GM12878 (cell line): ENCODE results near the gene FN1. TPM values are rescaled to one million over a fixed set of nuclear protein-coding genes. Genes with fewer than 3 reads are reported as not detected.

Experiments
- ATAC-seq: fragments of 200-7000 bp; cut with Tn5 transposase; 3 replicates; pipeline ENCODE4 v1.9.1; 2020; ENCODE audit warnings: mild to moderate bottlenecking, moderate library complexity
- BruUV-seq: library from RNA; stranded (reverse); fragments of 400-500 nt; replicated peaks from 2 replicates; lab custom pipeline; 2021; lab: Mats Ljungman, UMichigan
- CTCF ChIA-PET: fragments of 300-600 bp; sonication (Branson Sonifier 250); formaldehyde crosslinking; extraction: SDS; loops from one replicate; lab custom pipeline; 2021; ENCODE audit warnings: inconsistent platforms; lab: Yijun Ruan, JAX
- POLR2A ChIA-PET: fragments of 350-600 bp; formaldehyde crosslinking; extraction: SDS; loops from one replicate; lab custom pipeline; 2021; ENCODE audit warnings: inconsistent platforms; lab: Charles Lee
- RAD21 ChIA-PET: fragments of 300-600 bp; sonication (Branson Sonifier 250); formaldehyde crosslinking; loops from one replicate; lab custom pipeline; 2023; ENCODE audit warnings: antibody characterized with exemption; ENCODE audit not compliant: unreplicated experiment; lab: Charles Lee
- SMC1A ChIA-PET: fragments of 300-600 bp; sonication (Branson Sonifier 250); formaldehyde crosslinking; loops from one replicate; lab custom pipeline; 2023; ENCODE audit not compliant: unreplicated experiment, uncharacterized antibody; lab: Charles Lee
- DNase-seq: peaks from one replicate; pipeline ENCODE4 v3.0.0-alpha.2; 2011; ENCODE audit warnings: low read depth, low spot score
- FAIRE-seq: peaks from 3 replicates; lab custom pipeline; 2011; peaks lifted over from hg19 to GRCh38; lab: Jason Lieb, UNC
- H2AFZ ChIP-seq: 2 replicates; pipeline ENCODE4 v1.6.0; 2011; ENCODE audit warnings: low read depth, low read length, control low read depth; ENCODE audit not compliant: control insufficient read depth
- H3K27ac ChIP-seq: 2 replicates; pipeline ENCODE4 v1.5.1; 2011; ENCODE audit warnings: control low read depth; ENCODE audit not compliant: control insufficient read depth, insufficient read depth
- H3K27me3 ChIP-seq, 2 experiments: replicated peaks in 1 of 2; 2 replicates each; pipeline versions ENCODE4 v1.6.0 to v1.6.1; 2011; ENCODE audit warnings: low read length in 1 of 2; ENCODE audit not compliant: control insufficient read depth in 2 of 2, insufficient read depth in 2 of 2
- H3K36me3 ChIP-seq, 2 experiments: 2 replicates each; pipeline ENCODE4 v1.5.1; 2011; ENCODE audit warnings: low read length in 1 of 2; ENCODE audit not compliant: control insufficient read depth in 2 of 2, insufficient read depth in 2 of 2
- H3K4me1 ChIP-seq: 2 replicates; pipeline ENCODE4 v1.6.1; 2011; ENCODE audit warnings: mild to moderate bottlenecking, low read length, moderate library complexity, mixed read lengths; ENCODE audit not compliant: control insufficient read depth, insufficient read depth
- H3K4me2 ChIP-seq: 2 replicates; pipeline ENCODE4 v1.6.0; 2011; ENCODE audit warnings: control low read depth; ENCODE audit not compliant: control insufficient read depth, insufficient read depth
- H3K4me3 ChIP-seq: fragments of 200-600 bp; sonication (generic); 2 replicates; pipeline ENCODE4 v1.5.1; 2016
- H3K79me2 ChIP-seq: 2 replicates; pipeline ENCODE4 v1.6.0; 2011; ENCODE audit warnings: low read length; ENCODE audit not compliant: control insufficient read depth, insufficient read depth
- H3K9ac ChIP-seq: 2 replicates; pipeline ENCODE4 v1.8.0; 2011; ENCODE audit warnings: low read length, control low read depth, mixed read lengths; ENCODE audit not compliant: control insufficient read depth, insufficient read depth
- H3K9me3 ChIP-seq: replicated peaks from 3 replicates; pipeline ENCODE4 v1.5.1; 2011; ENCODE audit warnings: mild to moderate bottlenecking, low read length; ENCODE audit not compliant: control insufficient read depth, insufficient read depth
- H4K20me1 ChIP-seq: 2 replicates; pipeline ENCODE4 v1.6.0; 2011; ENCODE audit not compliant: control insufficient read depth, insufficient read depth
- FOXK2 ChIP-seq: fragments of 450-650 bp; IDR thresholded peaks from 2 replicates; pipeline ENCODE4 v1.6.1; 2017; ENCODE audit warnings: mild to moderate bottlenecking, moderate library complexity
- RELA ChIP-seq: fragments of 450-650 bp; IDR thresholded peaks from 2 replicates; pipeline ENCODE4 v1.8.0; 2014; ENCODE audit warnings: borderline replicate concordance; ENCODE audit not compliant: partially characterized antibody
- YBX1 ChIP-seq: fragments of 450-650 bp; IDR thresholded peaks from 2 replicates; pipeline ENCODE4 v1.6.1; 2016; ENCODE audit warnings: antibody characterized with exemption
- whole genome bisulfite sequencing: methylation state at CpG from one replicate; pipeline ENCODE4 v1.1.6; 2016; ENCODE audit warnings: low lambda C conversion rate; ENCODE audit not compliant: insufficient replicate concordance, insufficient coverage; ENCODE audit errors: missing lambda C conversion rate; 5-methylcytosine and 5-hydroxymethylcytosine counted together
- in situ Hi-C: fragments of 300-500 bp; cut with MboI; formaldehyde crosslinking; loops from 9 replicates; pipeline ENCODE4 v1.14.3; 2018; ENCODE audit warnings: mixed read lengths
- intact Hi-C: fragments of 100-400 bp; cut with micrococcal nuclease; formaldehyde crosslinking; loops from one replicate; pipeline ENCODE4 v1.14.2; 2022; ENCODE audit not compliant: unreplicated experiment
- polyA plus RNA-seq, 11 experiments: library from polyadenylated mRNA; depleted of rRNA in 4 of 11; unstranded in 6 of 11; stranded (reverse) in 5 of 11; fragments of >200 nt; fragmentation: Nextera tagmentation in 4 of 11; fragmentation: Illumina TruSeq in 1 of 11; extraction: Ambion mirVana in 4 of 11; extraction: Trizol in 1 of 11; gene quantifications; 1 replicate in 1 of 11; 2 replicates in 10 of 11; pipeline versions ENCODE4 v1.2.1 to v1.2.3, GENCODE V29; 2011 to 2016; ENCODE audit warnings: inconsistent platforms in 2 of 11, missing spikeins in 2 of 11, low read depth in 1 of 11
- total RNA-seq, 4 experiments: library from RNA; depleted of rRNA in 3 of 4; stranded (reverse); fragments of >200 nt in 3 of 4; fragmentation: Illumina TruSeq in 1 of 4; extraction: Trizol in 1 of 4; gene quantifications; 2 replicates each; pipeline versions ENCODE4 v1.2.1 to v1.2.3, GENCODE V29; 2013 to 2021

FN1 gene
- total and polyA plus RNA-seq, 10 of the 15 experiments (the other 5 are each of a cell fraction or from before 2014, with no cell fraction given): 0.60 to 9.4 (median 1.5) TPM

GRCh38 chr2:215447673-215448081 is 11.8 kb upstream of the FN1 start:
- Histone ChIP-seq H3K4me1 (no peaks in the 10 kb centered on the region), H3K79me2 (no peaks in the 10 kb centered on the region), H3K27ac (no peak overlapping the region), H3K9ac (no peak overlapping the region), H3K4me3 (no peak overlapping the region), H2AFZ (no peak overlapping the region), H3K36me3 (no peaks in the 10 kb centered on the region), H3K4me2 (no peak overlapping the region), H3K9me3 (no peaks in the 10 kb centered on the region), H3K27me3 (no peaks in the 10 kb centered on the region), H4K20me1 (no peaks in the 10 kb centered on the region)
- in situ Hi-C loops (no loop called here), intact Hi-C loops (no loop called here)
- FAIRE-seq (no peak), DNase-seq (no peak), ATAC-seq (no peak)
- ChIA-PET CTCF (interaction anchor here (1.0 kb wide), 1 partner anchor 17 kb away, joined by 4 read pairs; no protein-coding TSS in a partner anchor), SMC1A (interaction anchor here (1.2 to 1.3 kb wide), 2 partner anchors 11 to 466 kb away, joined by 3 to 5 read pairs; no protein-coding TSS in a partner anchor), RAD21 (interaction anchor here (1.0 to 1.2 kb wide), 2 partner anchors 383 to 474 kb away, joined by 3 to 4 read pairs; no protein-coding TSS in a partner anchor), POLR2A (no interaction called here)
- no peak for TF ChIP-seq YBX1
- no peak for TF ChIP-seq RELA
- BruUV-seq: no TSS peak
- WGBS: 60% methylated on average over 3 of the region's 3 CpGs

GRCh38 chr2:215447056-215447455 is 11.2 kb upstream of the FN1 start:
- ChIA-PET POLR2A (no interaction called here), CTCF (interaction anchor here (1.0 to 1.4 kb wide), 4 partner anchors 8 to 473 kb away, joined by 3 to 5 read pairs (median 4); no protein-coding TSS in a partner anchor), RAD21 (interaction anchor here (1.0 to 1.6 kb wide), 2 partner anchors 233 to 382 kb away, joined by 3 to 6 read pairs; no protein-coding TSS in a partner anchor), SMC1A (interaction anchor here (0.8 to 2.2 kb wide), 8 partner anchors 10 to 473 kb away, joined by 3 to 9 read pairs (median 4); no protein-coding TSS in a partner anchor)
- no peaks in the 10 kb centered on the region for H3K4me1 ChIP-seq
- in situ Hi-C loops: no loop called here
- no peaks in the 10 kb centered on the region for H3K9me3 ChIP-seq
- FAIRE-seq: no peak
- intact Hi-C loops: no loop called here
- H3K36me3 ChIP-seq: no peaks in the 10 kb centered on the region
- H3K27ac ChIP-seq: no peak overlapping the region
- H3K4me3 ChIP-seq: no peak overlapping the region
- no peaks in the 10 kb centered on the region for H3K79me2 ChIP-seq
- ATAC-seq: peak; percentile 46; the same call in 2 of the 3 replicates
- no peak overlapping the region for H3K4me2 ChIP-seq
- no peaks in the 10 kb centered on the region for H4K20me1 ChIP-seq
- BruUV-seq: no TSS peak
- H2AFZ ChIP-seq: no peak overlapping the region
- H3K27me3 ChIP-seq: no peaks in the 10 kb centered on the region
- 0% methylated on average over 2 of the region's 2 CpGs for WGBS
- DNase-seq: no peak
- no peak for TF ChIP-seq FOXK2
- H3K9ac ChIP-seq: no peak overlapping the region
